ENCODE measurements around the gene PAQR5. TPM values are rescaled to one million over a fixed set of nuclear protein-coding genes. Genes with fewer than 3 reads are reported as not detected.
A peak's percentile ranks its signal among the peaks of the same experiment; 100 is the strongest.

PAQR5 gene
- total and polyA plus RNA-seq, 2 donors (not counting 3 experiments of a cell fraction or from before 2014, with no cell fraction given), result 0.08 to 0.09 TPM

- intact Hi-C loops (cut with micrococcal nuclease) (loop anchor here (1.0 to 2.0 kb wide), 4 partner anchors 129 to 335 kb away; no protein-coding TSS in a partner anchor), dilution Hi-C loops (cut with MboI; ENCODE audit: extremely low pct_ligation_motif_present, low sequenced_read_pairs) (no loop called here)
- Histone ChIP-seq H3K36me3 (ENCODE audit: control insufficient read depth in 2 of 2, extremely low read depth in 1 of 2, insufficient read depth in 2 of 2, low read length in 2 of 2) (no peaks in the 10 kb centered on the region), H3K9me3 (replicated peaks; ENCODE audit: control insufficient read depth, insufficient read depth, low read length) (no peaks in the 10 kb centered on the region), H3K27ac (ENCODE audit: insufficient read depth, low read depth, low read length) (no peak overlapping the region), H2AFZ (ENCODE audit: low read depth, low read length) (peak overlapping the region; percentile 94), H3K79me2 (ENCODE audit: control insufficient read depth, insufficient read depth, low read length) (no peaks in the 10 kb centered on the region), H4K20me1 (replicated peaks; ENCODE audit: control insufficient read depth, extremely low read depth, insufficient read depth, low read length) (no peaks in the 10 kb centered on the region), H3K27me3 (ENCODE audit: control insufficient read depth in 2 of 2, insufficient read depth in 2 of 2, low read length in 2 of 2) (no peaks in the 10 kb centered on the region), H3K4me2 (ENCODE audit: insufficient read depth, low read length) (peak overlapping the region; percentile 42), H3K9me1 (replicated peaks; ENCODE audit: control insufficient read depth, extremely low read depth, insufficient read depth, low read length) (no peaks in the 10 kb centered on the region), H3K9ac (replicated peaks; ENCODE audit: extremely low read depth, insufficient read depth, low read length) (no peak overlapping the region), H3K4me1 (ENCODE audit: control insufficient read depth, extremely low read depth, insufficient read depth, low read length) (peaks cover 7% of the 10 kb centered on the region), H3K4me3 (replicated peaks in 1 of 3; ENCODE audit: insufficient read depth in 1 of 3, low read depth in 1 of 3, low read length in 3 of 3) (no peak overlapping the region)
- FAIRE-seq (peak; percentile 93), DNase-seq (ENCODE audit: low read depth, low spot score) (peak; percentile 71)
- BruUV-seq (replicated peaks), result no TSS peak
- ChIA-PET POLR2A (no interaction called here), CTCF (interaction anchor here (0.6 to 4.1 kb wide), 51 partner anchors 9 to 1142 kb away, joined by 3 to 40 read pairs (median 5); partner anchors contain the start of genes GLCE and KIF23)
- TF ChIP-seq, protein P1, sequence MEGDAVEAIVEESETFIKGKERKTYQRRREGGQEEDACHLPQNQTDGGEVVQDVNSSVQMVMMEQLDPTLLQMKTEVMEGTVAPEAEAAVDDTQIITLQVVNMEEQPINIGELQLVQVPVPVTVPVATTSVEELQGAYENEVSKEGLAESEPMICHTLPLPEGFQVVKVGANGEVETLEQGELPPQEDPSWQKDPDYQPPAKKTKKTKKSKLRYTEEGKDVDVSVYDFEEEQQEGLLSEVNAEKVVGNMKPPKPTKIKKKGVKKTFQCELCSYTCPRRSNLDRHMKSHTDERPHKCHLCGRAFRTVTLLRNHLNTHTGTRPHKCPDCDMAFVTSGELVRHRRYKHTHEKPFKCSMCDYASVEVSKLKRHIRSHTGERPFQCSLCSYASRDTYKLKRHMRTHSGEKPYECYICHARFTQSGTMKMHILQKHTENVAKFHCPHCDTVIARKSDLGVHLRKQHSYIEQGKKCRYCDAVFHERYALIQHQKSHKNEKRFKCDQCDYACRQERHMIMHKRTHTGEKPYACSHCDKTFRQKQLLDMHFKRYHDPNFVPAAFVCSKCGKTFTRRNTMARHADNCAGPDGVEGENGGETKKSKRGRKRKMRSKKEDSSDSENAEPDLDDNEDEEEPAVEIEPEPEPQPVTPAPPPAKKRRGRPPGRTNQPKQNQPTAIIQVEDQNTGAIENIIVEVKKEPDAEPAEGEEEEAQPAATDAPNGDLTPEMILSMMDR (IDR thresholded peaks at IDR 0.05; ENCODE audit: extremely low read depth in 1 of 2, insufficient read depth in 1 of 2, low read depth in 1 of 2, low read length in 2 of 2), result peak; percentile 91 to 97
- TF ChIP-seq GATA2 (IDR thresholded peaks at IDR 0.05; ENCODE audit: insufficient read depth, insufficient read length, low read depth, low read length) (no peak), POLR2A (IDR thresholded peaks at IDR 0.05; ENCODE audit: low read depth, low read length) (no peak)
- TF ChIP-seq, protein P2, sequence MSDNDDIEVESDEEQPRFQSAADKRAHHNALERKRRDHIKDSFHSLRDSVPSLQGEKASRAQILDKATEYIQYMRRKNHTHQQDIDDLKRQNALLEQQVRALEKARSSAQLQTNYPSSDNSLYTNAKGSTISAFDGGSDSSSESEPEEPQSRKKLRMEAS (IDR thresholded peaks at IDR 0.05; ENCODE audit: insufficient read depth, insufficient read length), result peak; percentile 65
These were observed 96.0 kb downstream of the PAQR5 start for GRCh38 chr15:69394556-69395282.

Data from endothelial cell of umbilical vein (primary cell).